NCI-H460 (cell line): ENCODE measurements around the gene RPL13. TPM values are rescaled to one million over a fixed set of nuclear protein-coding genes. Genes with fewer than 3 reads are reported as not detected.

Experiments
- DNase-seq: peaks from one replicate; pipeline ENCODE4 v3.0.0-alpha.2; 2016; ENCODE audit warnings: low read depth; ENCODE audit errors: extremely low read depth
- polyA plus RNA-seq: library from polyadenylated mRNA; depleted of rRNA; stranded (reverse); fragments of >200 nt; gene quantifications from 2 replicates; pipeline ENCODE4 v1.2.3, GENCODE V29; 2014; cell fraction: nucleus; rRNA removed
- total RNA-seq: library from RNA; depleted of rRNA; stranded (reverse); fragments of >200 nt; shearing (Covaris generic); gene quantifications from 2 replicates; pipeline ENCODE4 v1.2.3, GENCODE V29; 2014; rRNA removed

The RPL13 gene
- 6,150 and 6,947 TPM in 2 replicates for total RNA-seq
- 14,165 and 27,245 TPM in 2 replicates for polyA plus RNA-seq

- peak; percentile 96 for DNase-seq
Measured at GRCh38 chr16:89560378-89561141, at the start of gene RPL13. Gene RPL13, plus strand, starts transcription at chr16:89560682. Its CDS starts 278 bp downstream, at chr16:89560960.

DNA sequence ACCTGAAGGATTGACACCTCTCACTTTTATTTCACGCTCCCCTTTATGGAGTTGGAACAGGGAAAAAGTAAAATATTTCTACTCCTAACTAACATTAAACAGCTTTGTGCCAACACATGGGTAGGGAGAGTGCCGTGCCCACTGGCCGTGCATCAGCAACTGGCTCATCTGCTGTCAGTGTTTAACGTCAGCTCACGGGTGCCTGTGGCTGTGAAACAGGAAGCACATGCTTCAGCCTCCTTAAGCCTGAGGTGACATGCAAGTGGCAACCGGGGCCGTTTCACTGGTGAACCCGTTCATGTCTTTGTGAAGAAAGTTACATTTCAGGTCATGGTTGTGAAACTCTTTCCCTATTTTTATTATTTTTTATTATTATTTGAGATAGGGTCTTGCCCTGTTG lies 49.1 kb upstream of the RPL13 start:
- no peak for DNase-seq

DNA sequence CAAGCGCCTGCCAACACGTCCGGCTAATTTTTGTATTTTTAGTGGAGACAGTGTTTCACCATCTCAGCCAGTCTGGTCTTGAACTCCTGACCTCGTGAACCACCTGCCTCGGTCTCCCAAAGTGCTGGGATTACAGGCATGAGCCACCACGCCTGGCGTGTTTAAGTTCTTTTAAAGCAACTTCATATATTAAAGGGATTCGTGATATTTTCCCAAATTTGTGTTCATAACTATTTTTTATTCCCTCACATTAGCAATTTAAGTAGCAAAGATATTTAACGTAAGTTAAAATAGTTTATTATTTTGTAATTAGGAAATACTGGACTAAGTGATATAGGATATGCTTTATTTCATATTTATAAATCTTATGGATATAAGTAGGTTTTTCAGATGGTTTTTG lies 48.0 kb upstream of the RPL13 start:
- no peak for DNase-seq

DNA sequence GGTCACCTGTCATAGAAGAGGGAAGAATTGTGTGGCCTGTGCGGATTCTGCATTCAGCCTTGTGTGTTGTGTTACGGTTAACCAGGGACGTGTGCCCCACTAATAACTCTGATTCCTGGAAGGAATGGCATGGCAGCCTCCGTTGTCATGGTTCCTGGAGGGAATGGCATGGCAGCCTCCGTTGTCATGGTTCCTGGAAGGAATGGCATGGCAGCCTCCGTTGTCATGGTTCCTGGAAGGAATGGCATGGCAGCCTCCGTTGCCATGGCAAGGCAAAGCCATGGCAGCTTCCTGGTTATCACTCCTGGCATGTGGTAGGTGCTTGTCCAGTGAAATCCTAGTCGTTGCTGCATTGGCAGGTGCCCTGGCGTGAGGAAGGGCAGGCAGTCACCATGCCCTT lies 43.4 kb upstream of the RPL13 start:
- DNase-seq: no peak

DNA sequence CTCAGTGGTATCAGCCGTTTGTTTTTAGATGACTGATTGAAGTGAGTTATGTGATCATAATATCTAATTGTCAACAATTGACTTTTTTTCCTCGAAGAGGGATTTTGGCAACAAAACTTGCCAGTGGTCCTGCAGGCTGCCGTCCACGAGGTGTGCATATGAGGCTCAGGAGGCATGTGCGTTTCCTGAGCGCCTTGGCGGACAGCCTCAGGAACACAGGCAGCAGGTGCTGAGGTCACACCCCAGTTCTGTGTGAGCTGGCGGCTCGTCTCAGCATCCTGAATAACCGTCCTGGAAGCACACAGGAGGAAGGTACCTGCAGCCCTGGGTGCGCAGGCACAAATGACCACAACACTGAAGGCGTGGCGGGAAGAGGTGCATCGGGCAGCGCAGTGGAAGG lies 40.6 kb upstream of the RPL13 start:
- DNase-seq: no peak

DNA sequence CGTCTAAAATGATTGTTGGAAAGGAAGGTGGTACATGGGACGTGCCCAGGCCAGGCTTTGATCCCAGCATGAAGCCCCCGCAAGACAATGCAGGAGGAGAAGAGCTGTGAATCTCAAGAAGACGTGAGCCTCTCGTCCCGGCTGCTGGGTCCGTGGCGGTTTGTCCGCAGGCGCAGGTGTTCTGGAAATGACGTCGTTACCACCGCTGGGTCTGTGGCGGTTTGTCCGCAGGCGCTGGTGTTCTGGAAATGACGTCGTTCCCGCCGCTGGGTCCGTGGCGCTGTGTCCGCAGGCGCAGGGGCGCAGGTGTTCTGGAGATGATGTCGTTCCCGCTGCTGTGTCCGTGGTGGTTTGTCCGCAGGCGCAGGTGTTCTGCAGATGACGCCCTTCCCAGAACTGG lies 38.2 kb upstream of the RPL13 start:
- DNase-seq: no peak

GRCh38 chr16:89523680-89524344 lies 36.7 kb upstream of the RPL13 start:
- DNase-seq: no peak

DNA sequence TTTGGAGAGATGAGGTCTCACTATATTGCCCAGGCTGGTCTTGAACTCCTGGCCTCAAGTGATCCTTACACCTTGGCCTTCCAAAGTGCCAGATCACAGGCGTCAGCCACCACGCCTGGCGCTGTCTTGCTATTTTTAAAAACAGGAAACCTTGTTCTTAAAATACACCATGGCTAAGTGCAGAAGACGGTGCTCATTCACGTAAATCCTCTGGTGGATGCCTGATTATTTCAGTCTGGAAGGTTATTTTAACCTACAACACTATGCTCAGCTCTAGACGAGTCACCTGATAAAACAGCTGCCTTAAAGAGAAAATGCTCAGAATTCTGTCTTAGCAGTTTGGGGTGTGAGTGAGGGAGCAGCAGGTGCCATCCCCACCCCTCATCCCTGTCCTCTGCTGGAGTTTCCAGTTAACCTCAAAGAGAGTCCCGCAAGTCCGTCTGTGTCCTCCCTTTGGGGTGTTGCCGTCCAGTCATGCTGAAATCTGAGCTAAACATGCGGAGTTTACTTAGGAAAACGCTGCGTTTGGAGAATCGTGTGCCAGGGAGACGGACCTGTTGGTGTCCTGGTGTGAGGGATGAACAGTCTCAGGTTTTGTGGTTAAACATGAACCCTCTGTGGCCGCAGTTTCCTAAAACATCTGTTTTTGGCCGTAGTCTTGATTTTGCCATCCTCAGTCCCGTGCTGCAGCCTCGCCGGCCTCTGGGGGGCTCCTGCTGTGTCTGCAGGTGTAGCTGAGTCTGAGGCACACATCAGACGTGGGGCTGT lies 35.2 kb upstream of the RPL13 start:
- no peak for DNase-seq

- no peak for DNase-seq
Measured at GRCh38 chr16:89529097-89529496, 31.4 kb upstream of the RPL13 start.

- no peak for DNase-seq
Measured at GRCh38 chr16:89530401-89531381, 29.8 kb upstream of the RPL13 start.

DNA sequence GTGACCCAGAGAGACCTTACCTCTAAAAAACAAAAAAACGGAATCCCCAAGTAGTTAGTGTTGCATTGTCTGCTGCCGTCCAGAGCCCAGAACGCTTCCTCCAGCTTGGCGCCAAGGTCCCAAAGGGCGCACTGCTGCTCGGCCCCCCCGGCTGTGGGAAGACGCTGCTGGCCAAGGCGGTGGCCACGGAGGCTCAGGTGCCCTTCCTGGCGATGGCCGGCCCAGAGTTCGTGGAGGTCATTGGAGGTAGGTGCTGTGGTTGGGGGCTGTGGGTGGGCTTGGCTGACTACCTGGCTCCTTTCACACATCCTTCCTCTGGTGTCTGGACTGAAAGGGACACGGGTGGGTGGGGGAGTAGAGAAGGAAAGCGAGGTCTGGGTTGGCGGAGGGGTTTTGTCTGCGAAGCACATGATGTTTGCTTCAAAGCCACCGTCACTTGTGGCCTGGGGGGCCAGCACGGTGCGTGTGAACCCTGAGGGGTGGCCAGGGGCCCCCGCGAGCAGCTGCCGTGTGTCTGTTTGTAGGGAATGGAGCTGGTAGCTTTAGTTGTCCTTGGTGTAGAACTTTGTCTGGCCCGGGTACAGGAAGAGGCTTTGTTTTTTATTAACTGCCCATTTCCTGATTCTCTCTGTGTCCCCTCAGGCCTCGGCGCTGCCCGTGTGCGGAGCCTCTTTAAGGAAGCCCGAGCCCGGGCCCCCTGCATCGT lies 28.5 kb upstream of the RPL13 start:
- no peak for DNase-seq

- no peak for DNase-seq
Measured at GRCh38 chr16:89534252-89534756, 26.2 kb upstream of the RPL13 start.

DNA sequence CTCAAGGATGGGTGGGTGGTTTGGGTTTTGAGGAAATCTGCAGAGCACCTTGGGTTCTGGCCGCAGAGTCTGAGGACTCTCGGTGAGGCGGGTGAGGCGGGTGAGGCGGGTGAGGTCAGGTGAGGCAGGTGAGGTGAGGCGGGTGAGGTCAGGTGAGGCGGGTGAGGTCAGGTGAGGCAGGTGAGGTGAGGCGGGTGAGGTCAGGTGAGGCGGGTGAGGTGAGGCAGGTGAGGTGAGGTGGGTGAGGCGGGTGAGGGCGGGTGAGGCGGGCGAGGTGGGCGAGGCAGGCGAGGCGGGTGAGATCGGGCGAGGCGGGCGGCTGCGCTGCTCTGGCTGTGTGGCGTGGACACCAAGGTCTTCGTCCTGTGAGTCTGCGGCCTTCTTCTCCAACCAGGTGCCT lies 24.1 kb upstream of the RPL13 start:
- no peak for DNase-seq

GRCh38 chr16:89536886-89537548 lies 23.5 kb upstream of the RPL13 start:
- no peak for DNase-seq

DNA sequence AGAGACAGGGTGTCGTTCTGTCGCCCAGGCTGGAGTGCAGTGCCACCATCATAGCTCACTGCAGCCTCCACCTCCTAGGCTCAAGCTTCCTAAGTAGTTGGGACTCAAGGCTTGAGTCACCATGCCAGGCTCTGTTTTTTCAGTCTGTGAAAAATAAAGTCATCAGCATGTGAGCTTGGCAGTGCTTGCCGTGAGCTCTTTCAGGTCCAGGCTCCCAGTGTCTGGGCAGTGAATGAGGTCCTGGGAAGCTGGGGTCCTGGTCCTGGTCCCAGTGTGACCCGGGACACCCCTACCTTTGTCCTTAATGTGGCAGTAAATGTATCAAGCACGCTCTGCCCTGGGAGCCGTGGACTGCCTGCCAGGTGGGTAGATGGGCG lies 22.9 kb upstream of the RPL13 start:
- DNase-seq: no peak

- no peak for DNase-seq
Measured at GRCh38 chr16:89538286-89538685, 22.2 kb upstream of the RPL13 start.

GRCh38 chr16:89540557-89540956 lies 19.9 kb upstream of the RPL13 start:
- DNase-seq: no peak

DNA sequence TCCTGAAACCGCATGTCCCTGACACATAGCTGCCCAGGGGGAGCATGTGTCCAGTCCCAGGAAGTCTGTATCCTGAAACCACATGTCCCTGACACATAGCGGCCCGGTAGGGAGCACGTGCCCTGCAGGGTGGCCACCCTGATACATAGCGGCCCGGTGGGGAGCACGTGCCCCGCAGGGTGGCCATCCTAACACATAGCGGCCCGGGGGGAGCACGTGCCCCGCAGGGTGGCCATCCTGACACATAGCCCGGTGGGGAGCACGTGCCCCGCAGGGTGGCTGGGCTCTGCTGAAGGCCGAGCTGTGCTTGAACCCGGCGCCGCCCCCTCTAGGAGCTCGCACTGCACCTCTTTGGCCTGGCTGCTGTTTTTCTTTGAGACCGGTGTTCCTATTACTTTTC lies 18.7 kb upstream of the RPL13 start:
- no peak for DNase-seq

DNA sequence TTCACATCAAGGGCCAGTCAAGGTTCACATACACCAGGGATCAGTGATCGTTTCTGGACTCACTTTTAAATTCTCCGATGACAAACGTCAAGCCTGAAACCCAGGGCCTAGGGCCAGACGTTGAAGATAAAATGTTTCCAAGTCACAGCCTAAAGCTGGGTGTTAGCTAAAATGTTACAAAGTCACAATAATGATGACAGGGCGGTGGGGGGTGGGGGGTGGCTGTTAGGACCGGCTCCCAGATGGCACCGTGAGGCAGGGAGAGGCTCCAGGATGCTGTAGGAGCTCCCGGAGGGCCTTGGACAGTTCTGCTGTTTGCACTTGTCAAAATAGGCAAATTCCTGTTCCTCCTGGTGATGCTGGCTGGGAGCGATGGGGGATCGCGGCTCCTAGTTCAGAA lies 16.4 kb upstream of the RPL13 start:
- DNase-seq: no peak
